ENCODE data around the gene COA5.

DNA sequence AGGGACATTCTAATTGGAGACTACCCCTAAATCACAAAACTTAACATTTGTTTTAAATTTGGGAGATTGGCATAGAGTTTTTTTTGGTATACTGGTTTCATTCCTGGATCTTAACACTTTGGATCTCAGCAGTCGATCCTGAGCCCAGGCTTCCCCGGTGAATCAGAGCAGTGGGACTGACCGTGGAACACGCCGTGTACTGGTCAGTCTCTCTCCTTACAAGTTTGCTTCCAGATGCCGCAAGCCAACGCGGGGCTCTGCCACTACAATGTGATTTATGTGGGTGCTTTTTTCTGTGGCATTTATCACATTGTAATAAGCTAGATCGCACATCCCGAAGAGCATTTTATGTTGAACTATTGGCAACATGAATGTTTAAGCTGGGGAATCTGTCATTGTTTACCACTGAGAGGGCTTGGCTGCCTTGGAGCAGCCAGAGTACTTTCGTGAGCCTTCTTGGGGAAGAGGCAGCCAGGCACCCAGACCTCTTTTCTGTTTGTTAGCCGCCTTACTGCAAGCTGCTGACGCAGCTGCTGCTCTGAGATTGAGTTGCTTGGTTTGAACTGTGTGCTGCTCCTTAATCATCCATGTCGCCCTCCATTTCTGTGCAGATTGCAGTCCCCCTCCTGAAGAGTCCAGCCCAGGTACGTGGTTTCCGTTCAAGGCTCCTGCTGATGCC, 49.3 kb downstream of the COA5 start:
- TF ChIP-seq, protein P1, sequence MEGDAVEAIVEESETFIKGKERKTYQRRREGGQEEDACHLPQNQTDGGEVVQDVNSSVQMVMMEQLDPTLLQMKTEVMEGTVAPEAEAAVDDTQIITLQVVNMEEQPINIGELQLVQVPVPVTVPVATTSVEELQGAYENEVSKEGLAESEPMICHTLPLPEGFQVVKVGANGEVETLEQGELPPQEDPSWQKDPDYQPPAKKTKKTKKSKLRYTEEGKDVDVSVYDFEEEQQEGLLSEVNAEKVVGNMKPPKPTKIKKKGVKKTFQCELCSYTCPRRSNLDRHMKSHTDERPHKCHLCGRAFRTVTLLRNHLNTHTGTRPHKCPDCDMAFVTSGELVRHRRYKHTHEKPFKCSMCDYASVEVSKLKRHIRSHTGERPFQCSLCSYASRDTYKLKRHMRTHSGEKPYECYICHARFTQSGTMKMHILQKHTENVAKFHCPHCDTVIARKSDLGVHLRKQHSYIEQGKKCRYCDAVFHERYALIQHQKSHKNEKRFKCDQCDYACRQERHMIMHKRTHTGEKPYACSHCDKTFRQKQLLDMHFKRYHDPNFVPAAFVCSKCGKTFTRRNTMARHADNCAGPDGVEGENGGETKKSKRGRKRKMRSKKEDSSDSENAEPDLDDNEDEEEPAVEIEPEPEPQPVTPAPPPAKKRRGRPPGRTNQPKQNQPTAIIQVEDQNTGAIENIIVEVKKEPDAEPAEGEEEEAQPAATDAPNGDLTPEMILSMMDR (IDR thresholded peaks at IDR 0.05; ENCODE audit: low read depth, low read length), result no peak
- TF ChIP-seq, protein P2, sequence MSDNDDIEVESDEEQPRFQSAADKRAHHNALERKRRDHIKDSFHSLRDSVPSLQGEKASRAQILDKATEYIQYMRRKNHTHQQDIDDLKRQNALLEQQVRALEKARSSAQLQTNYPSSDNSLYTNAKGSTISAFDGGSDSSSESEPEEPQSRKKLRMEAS (IDR thresholded peaks at IDR 0.05; ENCODE audit: low read depth, low read length), result no peak
- no peak for TF ChIP-seq POLR2A (IDR thresholded peaks at IDR 0.05; ENCODE audit: extremely low read depth, insufficient read length)
